ENCODE results near the gene EN2.

GRCh38 chr7:155418941-155419755, 38.8 kb upstream of the EN2 start:
- TF ChIP-seq POLR2A (IDR thresholded peaks at IDR 0.05) (no peak), CTCF (IDR thresholded peaks at IDR 0.05) (no peak), POLR2AphosphoS5 (IDR thresholded peaks at IDR 0.05) (no peak), EP300 (IDR thresholded peaks at IDR 0.05; ENCODE audit: low read depth) (no peak)

All from transverse colon (tissue), 4 donors.